K562 (cell line): ENCODE measurements around the gene RBM20. TPM values are rescaled to one million over a fixed set of nuclear protein-coding genes. Genes with fewer than 3 reads are reported as not detected.

Source experiments
- ARNT ChIP-seq, 2 experiments: fragments of 450-650 bp; IDR thresholded peaks; 2 replicates each; pipeline ENCODE4 v1.6.1; 2016; ENCODE audit warnings: mild to moderate bottlenecking in 1 of 2
- CREB3 ChIP-seq: fragments of 450-650 bp; conservative IDR thresholded peaks from 2 replicates; pipeline ENCODE4 v1.6.1; 2016; ENCODE audit warnings: missing genetic modification characterization, low read depth, mild to moderate bottlenecking, missing compliant biosample characterization, moderate library complexity
- E2F3 ChIP-seq: fragments of 250-450 bp; sonication (Bioruptor Pico); IDR thresholded peaks from 2 replicates; pipeline ENCODE4 v1.4.0; 2020; ENCODE audit warnings: mild to moderate bottlenecking
- ETS1 ChIP-seq: conservative IDR thresholded peaks from 2 replicates; pipeline ENCODE4 v1.6.1; 2011; ENCODE audit warnings: low read depth, mild to moderate bottlenecking, low read length; ENCODE audit not compliant: control insufficient read depth
- NKRF ChIP-seq: fragments of 450-650 bp; IDR thresholded peaks from 2 replicates; pipeline ENCODE4 v1.6.1; 2016; ENCODE audit warnings: borderline replicate concordance
- POLR2AphosphoS2 ChIP-seq: IDR thresholded peaks from 2 replicates; pipeline ENCODE4 v1.6.1; 2012; ENCODE audit warnings: low read length, improper control_type of control experiment
- POLR2AphosphoS5 ChIP-seq: IDR thresholded peaks from 2 replicates; pipeline ENCODE4 v1.6.1; 2011; ENCODE audit warnings: mild to moderate bottlenecking, low read depth, low read length, moderate library complexity; ENCODE audit not compliant: control insufficient read depth, insufficient read depth
- RBM39 ChIP-seq: fragments of 200-400 bp; formaldehyde crosslinking; optimal IDR thresholded peaks from 2 replicates; pipeline ENCODE3; 2018; ENCODE audit warnings: low read depth, low read length
- RUNX1 ChIP-seq: sonication (generic); IDR thresholded peaks from 2 replicates; pipeline ENCODE4 v1.6.1; 2016; ENCODE audit warnings: antibody characterized with exemption, low read depth
- SMAD3 ChIP-seq: fragments of 450-650 bp; formaldehyde crosslinking; conservative IDR thresholded peaks from 2 replicates; pipeline ENCODE4 v1.4.0; 2020; ENCODE audit warnings: mild to moderate bottlenecking
- SRSF9 ChIP-seq: fragments of 200-400 bp; formaldehyde crosslinking; IDR thresholded peaks from 2 replicates; pipeline ENCODE4 v1.6.1; 2017; ENCODE audit warnings: low read depth, low read length, borderline replicate concordance
- ZBTB43 ChIP-seq: sonication (generic); formaldehyde crosslinking; IDR thresholded peaks from 2 replicates; pipeline ENCODE4 v1.8.0; 2023; ENCODE audit warnings: mild to moderate bottlenecking, missing genetic modification reagents
- ZKSCAN8 ChIP-seq: fragments of 200-800 bp; sonication (Bioruptor generic); IDR thresholded peaks from 2 replicates; pipeline ENCODE4 v1.6.1; 2016; ENCODE audit warnings: missing genetic modification characterization, missing compliant biosample characterization
- ZNF143 ChIP-seq: sonication (generic); formaldehyde crosslinking; IDR thresholded peaks from 2 replicates; pipeline ENCODE4 v1.9.0; 2022; ENCODE audit warnings: mild to moderate bottlenecking, missing genetic modification reagents
- ZNF146 ChIP-seq: IDR thresholded peaks from one replicate; pipeline ENCODE4 v1.6.1; 2018; ENCODE audit warnings: missing compliant biosample characterization; ENCODE audit not compliant: unreplicated experiment
- ZNF184 ChIP-seq: sonication (generic); formaldehyde crosslinking; IDR thresholded peaks from 2 replicates; pipeline ENCODE4 v1.5.0; 2020; ENCODE audit warnings: missing genetic modification reagents
- ZNF280A ChIP-seq: fragments of 450-650 bp; IDR thresholded peaks from 2 replicates; pipeline ENCODE4 v1.6.1; 2018; ENCODE audit warnings: mild to moderate bottlenecking, low read depth; ENCODE audit not compliant: partially characterized antibody
- polyA plus RNA-seq, 8 experiments: library from polyadenylated mRNA; depleted of rRNA in 4 of 8; stranded (reverse) in 5 of 8; unstranded in 3 of 8; fragments of >200 nt; fragmentation: Nextera tagmentation in 2 of 8; fragmentation: Illumina TruSeq in 1 of 8; extraction: Ambion mirVana in 2 of 8; extraction: Trizol in 1 of 8; gene quantifications; 2 replicates each; pipeline versions ENCODE4 v1.2.1 to v1.2.3, GENCODE V29; 2011 to 2014; ENCODE audit warnings: inconsistent platforms in 1 of 8, missing spikeins in 1 of 8
- total RNA-seq, 7 experiments: library from RNA; depleted of rRNA in 6 of 7; stranded (reverse); fragments of >200 nt in 6 of 7; fragmentation: Illumina TruSeq in 2 of 7; extraction: Trizol in 2 of 7; gene quantifications; 2 replicates each; pipeline versions ENCODE4 v1.2.1 to v1.2.3, GENCODE V29; 2011 to 2021; ENCODE audit warnings: low replicate concordance in 1 of 7
- TF ChIP-seq, protein P1 (sequence below): fragments of 450-650 bp; IDR thresholded peaks from 2 replicates; pipeline ENCODE4 v1.6.1; 2016

The RBM20 gene
- total and polyA plus RNA-seq, 9 of the 15 experiments (the other 6 are each of a cell fraction or from before 2014, with no cell fraction given), result 0.63 to 5.7 (median 3.2) TPM

DNA sequence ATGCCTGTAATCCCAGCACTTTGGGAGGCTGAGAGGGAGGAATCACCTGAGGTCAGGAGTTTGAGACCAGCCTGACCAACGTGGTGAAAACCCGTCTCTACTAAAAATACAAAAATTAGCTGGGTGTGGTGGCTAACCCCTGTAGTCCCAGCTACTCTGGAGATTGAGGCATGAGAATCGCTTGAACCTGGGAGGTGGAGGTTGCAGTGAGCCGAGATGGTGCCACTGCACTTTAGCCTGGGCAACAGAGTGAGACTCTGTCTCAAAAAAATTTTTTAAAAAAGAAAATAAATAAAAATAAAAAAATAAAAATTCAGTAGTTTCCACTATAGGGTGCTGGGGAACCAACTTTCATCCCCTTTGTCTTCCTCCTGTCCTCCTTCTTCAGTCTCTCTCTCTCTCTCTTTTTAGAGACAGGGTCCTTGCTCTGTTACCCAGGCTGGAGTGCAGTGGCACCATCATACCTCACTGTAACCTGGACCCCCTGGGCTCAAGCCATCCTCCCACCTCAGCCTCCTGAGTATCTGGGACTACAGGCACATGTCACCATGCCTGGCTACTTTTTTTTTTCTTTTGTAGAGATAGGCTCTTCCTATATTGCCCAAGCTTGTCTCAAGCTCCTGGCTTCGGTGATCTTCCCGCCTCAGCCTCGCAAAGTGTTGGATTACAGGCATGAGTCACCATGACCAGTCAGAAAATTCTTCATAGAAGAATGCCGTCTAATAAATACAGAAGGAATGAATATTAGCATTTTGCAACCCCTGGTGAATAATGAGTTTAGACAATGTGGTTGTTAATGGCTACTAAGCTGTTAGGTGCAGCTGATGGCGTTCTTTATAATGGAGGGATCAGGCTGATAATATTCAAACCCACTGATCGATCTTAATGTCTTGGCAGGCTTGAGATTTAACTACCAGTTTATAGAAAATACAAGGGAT, 20.6 kb downstream of the RBM20 start (continued):
- TF ChIP-seq, protein P1, sequence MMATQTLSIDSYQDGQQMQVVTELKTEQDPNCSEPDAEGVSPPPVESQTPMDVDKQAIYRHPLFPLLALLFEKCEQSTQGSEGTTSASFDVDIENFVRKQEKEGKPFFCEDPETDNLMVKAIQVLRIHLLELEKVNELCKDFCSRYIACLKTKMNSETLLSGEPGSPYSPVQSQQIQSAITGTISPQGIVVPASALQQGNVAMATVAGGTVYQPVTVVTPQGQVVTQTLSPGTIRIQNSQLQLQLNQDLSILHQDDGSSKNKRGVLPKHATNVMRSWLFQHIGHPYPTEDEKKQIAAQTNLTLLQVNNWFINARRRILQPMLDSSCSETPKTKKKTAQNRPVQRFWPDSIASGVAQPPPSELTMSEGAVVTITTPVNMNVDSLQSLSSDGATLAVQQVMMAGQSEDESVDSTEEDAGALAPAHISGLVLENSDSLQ, result no peak
- TF ChIP-seq POLR2AphosphoS2 (no peak), ZNF143 (CRISPR knock-in tag) (no peak), SRSF9 (no peak), ARNT (IDR thresholded peaks at IDR 0.05) (peak in 1 of 2 experiments; percentile 23; a peak in 1 of 4 replicates), SMAD3 (no peak), CREB3 (tag) (peak; percentile 77), RBM39 (no peak), NKRF (no peak), RUNX1 (no peak), ZNF184 (CRISPR knock-in tag) (no peak), ZNF280A (no peak), ZBTB43 (no peak), POLR2AphosphoS5 (peak; percentile 34; the same call in 1 of the 2 replicates), ZKSCAN8 (no peak), ZNF146 (no peak), E2F3 (CRISPR knock-in tag) (no peak), ETS1 (no peak)
